HepG2 (cell line): ENCODE results near the gene TSHZ1.

Source experiments
- AGO2 ChIP-seq: fragments of 200-400 bp; formaldehyde crosslinking; optimal IDR thresholded peaks from 2 replicates; pipeline ENCODE3; 2017; ENCODE audit warnings: mild to moderate bottlenecking, low read depth, low read length, moderate library complexity
- CREM ChIP-seq, 2 experiments: sonication (generic) in 1 of 2; formaldehyde crosslinking in 1 of 2; IDR thresholded peaks; 2 replicates each; pipeline versions ENCODE4 v1.4.0 to v1.6.1; 2016 to 2020; ENCODE audit warnings: antibody characterized with exemption in 1 of 2, mild to moderate bottlenecking in 1 of 2, missing genetic modification reagents in 1 of 2
- ELF1 ChIP-seq: sonication (generic); formaldehyde crosslinking; IDR thresholded peaks from 2 replicates; pipeline ENCODE4 v1.4.0; 2020; ENCODE audit warnings: missing genetic modification reagents
- EP300 ChIP-seq, 3 experiments: sonication (generic) in 1 of 3; formaldehyde crosslinking in 1 of 3; IDR thresholded peaks; 2 replicates each; pipeline versions ENCODE4 v1.5.1 to v1.6.1; 2011 to 2020; ENCODE audit warnings: low read depth in 2 of 3, low read length in 2 of 3, borderline replicate concordance in 1 of 3, improper control_type of control experiment in 1 of 3, mild to moderate bottlenecking in 1 of 3, missing genetic modification reagents in 1 of 3, moderate library complexity in 1 of 3
- JUN ChIP-seq: sonication (generic); formaldehyde crosslinking; IDR thresholded peaks from 2 replicates; pipeline ENCODE4 v1.4.0; 2020; ENCODE audit warnings: mild to moderate bottlenecking, missing genetic modification reagents
- NONO ChIP-seq, 2 experiments: fragments of 450-650 bp in 1 of 2; sonication (generic) in 1 of 2; formaldehyde crosslinking in 1 of 2; IDR thresholded peaks in 1 of 2; conservative IDR thresholded peaks in 1 of 2; 2 replicates each; pipeline versions ENCODE4 v1.6.1 to v1.8.0; 2017 to 2022; ENCODE audit warnings: mild to moderate bottlenecking in 1 of 2, missing genetic modification reagents in 1 of 2, moderate library complexity in 1 of 2
- PPARG ChIP-seq: conservative IDR thresholded peaks from 2 replicates; pipeline ENCODE4 v1.6.1; 2016; ENCODE audit warnings: missing biosample characterization, missing genetic modification reagents
- SOX13 ChIP-seq, 3 experiments: fragments of 450-650 bp in 1 of 3; sonication (generic) in 1 of 3; formaldehyde crosslinking in 1 of 3; IDR thresholded peaks in 2 of 3; conservative IDR thresholded peaks in 1 of 3; 2 replicates each; pipeline versions ENCODE4 v1.5.0 to v1.6.1; 2016 to 2020; ENCODE audit warnings: antibody characterized with exemption in 1 of 3, mild to moderate bottlenecking in 1 of 3, missing compliant biosample characterization in 1 of 3, missing genetic modification reagents in 1 of 3, moderate library complexity in 1 of 3
- ZNF274 ChIP-seq: sonication (generic); formaldehyde crosslinking; IDR thresholded peaks from 2 replicates; pipeline ENCODE4 v1.5.1; 2020; ENCODE audit warnings: mild to moderate bottlenecking, missing genetic modification reagents
- ZNF33B ChIP-seq: sonication (generic); formaldehyde crosslinking; IDR thresholded peaks from 2 replicates; pipeline ENCODE4 v1.5.1; 2020; ENCODE audit warnings: mild to moderate bottlenecking, missing genetic modification reagents
- ZNF446 ChIP-seq: sonication (generic); formaldehyde crosslinking; IDR thresholded peaks from 2 replicates; pipeline ENCODE4 v1.5.0; 2020; ENCODE audit warnings: mild to moderate bottlenecking, missing genetic modification reagents
- ZNF879 ChIP-seq: sonication (generic); formaldehyde crosslinking; IDR thresholded peaks from 2 replicates; pipeline ENCODE4 v1.8.1; 2023; ENCODE audit warnings: missing genetic modification reagents
- TF ChIP-seq, protein P1 (sequence below): IDR thresholded peaks from 2 replicates; pipeline ENCODE4 v1.6.1; 2016; ENCODE audit warnings: control low read depth
- TF ChIP-seq, protein P2 (sequence below): sonication (generic); formaldehyde crosslinking; IDR thresholded peaks from 2 replicates; pipeline ENCODE4 v1.4.0; 2020; ENCODE audit warnings: missing genetic modification reagents

- TF ChIP-seq, protein P1, sequence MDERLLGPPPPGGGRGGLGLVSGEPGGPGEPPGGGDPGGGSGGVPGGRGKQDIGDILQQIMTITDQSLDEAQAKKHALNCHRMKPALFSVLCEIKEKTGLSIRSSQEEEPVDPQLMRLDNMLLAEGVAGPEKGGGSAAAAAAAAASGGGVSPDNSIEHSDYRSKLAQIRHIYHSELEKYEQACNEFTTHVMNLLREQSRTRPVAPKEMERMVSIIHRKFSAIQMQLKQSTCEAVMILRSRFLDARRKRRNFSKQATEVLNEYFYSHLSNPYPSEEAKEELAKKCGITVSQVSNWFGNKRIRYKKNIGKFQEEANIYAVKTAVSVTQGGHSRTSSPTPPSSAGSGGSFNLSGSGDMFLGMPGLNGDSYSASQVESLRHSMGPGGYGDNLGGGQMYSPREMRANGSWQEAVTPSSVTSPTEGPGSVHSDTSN (CRISPR knock-in tag), result no peak
- TF ChIP-seq CREM (IDR thresholded peaks at IDR 0.05) (no peak), CREM (CRISPR knock-in tag; IDR thresholded peaks at IDR 0.05) (no peak), PPARG (no peak), ELF1 (no peak), ZNF33B (CRISPR knock-in tag) (no peak), SOX13 (IDR thresholded peaks at IDR 0.05) (no peak), SOX13 (CRISPR knock-in tag; conservative IDR thresholded peaks at IDR 0.05 in 1 of 2, IDR thresholded peaks at IDR 0.05 in 1 of 2) (no peak), ZNF879 (CRISPR knock-in tag) (no peak), ZNF274 (no peak), EP300 (IDR thresholded peaks at IDR 0.05; ENCODE audit: low read depth in 2 of 2, low read length in 2 of 2) (no peak), EP300 (CRISPR knock-in tag; IDR thresholded peaks at IDR 0.05; ENCODE audit: borderline replicate concordance) (no peak), JUN (CRISPR knock-in tag) (no peak), NONO (IDR thresholded peaks at IDR 0.05) (no peak), NONO (CRISPR knock-in tag; conservative IDR thresholded peaks at IDR 0.05) (no peak), AGO2 (no peak), ZNF446 (CRISPR knock-in tag) (no peak)
- TF ChIP-seq, protein P2, sequence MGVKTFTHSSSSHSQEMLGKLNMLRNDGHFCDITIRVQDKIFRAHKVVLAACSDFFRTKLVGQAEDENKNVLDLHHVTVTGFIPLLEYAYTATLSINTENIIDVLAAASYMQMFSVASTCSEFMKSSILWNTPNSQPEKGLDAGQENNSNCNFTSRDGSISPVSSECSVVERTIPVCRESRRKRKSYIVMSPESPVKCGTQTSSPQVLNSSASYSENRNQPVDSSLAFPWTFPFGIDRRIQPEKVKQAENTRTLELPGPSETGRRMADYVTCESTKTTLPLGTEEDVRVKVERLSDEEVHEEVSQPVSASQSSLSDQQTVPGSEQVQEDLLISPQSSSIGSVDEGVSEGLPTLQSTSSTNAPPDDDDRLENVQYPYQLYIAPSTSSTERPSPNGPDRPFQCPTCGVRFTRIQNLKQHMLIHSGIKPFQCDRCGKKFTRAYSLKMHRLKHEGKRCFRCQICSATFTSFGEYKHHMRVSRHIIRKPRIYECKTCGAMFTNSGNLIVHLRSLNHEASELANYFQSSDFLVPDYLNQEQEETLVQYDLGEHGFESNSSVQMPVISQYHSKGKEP (CRISPR knock-in tag), result no peak
These were observed 63.2 kb downstream of the TSHZ1 start for GRCh38 chr18:75273817-75274216.
